T1000 (cell line): ENCODE results near the gene TLE5.
"Not testable (repeated sequence)": the region's sequence is repeated elsewhere in the genome, so short reads cannot be mapped to it uniquely, and the experiment has no call there.

Experiments used
- DNase-seq: peaks from one replicate; lab custom pipeline; 2025; ENCODE audit warnings: mixed read lengths; lab: John Stamatoyannopoulos, UW

TLE5 gene

DNA sequence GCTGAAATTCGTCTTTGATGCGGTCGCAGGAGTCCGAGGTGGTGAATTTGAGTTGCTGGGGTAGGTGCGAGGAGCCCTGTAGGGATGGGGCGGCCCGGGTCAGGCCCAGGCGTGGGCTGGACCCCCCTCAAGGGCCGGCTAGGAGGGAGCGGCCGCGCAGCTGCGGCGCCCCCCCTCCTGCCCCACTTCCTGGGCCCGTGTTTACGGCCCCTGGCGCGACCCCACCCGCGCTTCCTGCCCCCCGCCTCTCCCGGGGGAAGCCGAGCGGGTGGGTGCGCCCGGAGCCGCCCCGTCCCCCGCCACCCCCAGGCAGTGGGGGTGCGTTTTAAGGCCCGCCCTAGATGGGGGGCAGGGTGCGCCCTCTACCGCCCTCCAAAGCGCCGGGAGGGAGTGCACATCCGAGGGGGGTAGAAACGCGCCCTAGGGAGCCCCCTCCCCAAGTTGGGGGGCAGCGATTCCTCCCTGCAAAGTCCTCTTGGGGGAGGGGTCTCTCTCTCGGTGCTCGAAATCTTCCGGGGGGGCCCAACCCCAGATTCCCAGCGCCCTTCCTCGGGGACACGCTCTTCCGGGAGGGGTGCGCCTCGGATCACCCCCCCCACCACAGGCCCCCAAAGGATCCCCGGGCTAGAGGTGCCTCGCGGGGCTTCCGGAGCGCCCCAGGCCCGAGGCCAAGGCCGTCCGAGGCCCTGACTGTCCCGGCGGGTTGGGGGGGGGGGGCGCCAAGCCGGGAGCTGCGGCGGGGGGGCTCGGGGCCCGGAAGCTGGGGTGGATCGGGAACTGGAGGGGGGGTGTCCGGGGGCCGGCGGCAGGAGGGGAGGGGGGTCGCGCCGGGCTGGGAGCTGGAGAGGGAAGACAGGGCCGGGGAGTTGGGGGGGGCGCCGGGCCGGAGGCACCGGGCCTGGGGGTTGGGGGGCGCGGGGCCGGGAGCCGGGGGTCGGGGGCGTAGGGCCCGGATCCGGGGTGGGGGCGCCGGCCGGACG lies 823 bp downstream of the TLE5 start:
- DNase-seq, result no peak

DNA sequence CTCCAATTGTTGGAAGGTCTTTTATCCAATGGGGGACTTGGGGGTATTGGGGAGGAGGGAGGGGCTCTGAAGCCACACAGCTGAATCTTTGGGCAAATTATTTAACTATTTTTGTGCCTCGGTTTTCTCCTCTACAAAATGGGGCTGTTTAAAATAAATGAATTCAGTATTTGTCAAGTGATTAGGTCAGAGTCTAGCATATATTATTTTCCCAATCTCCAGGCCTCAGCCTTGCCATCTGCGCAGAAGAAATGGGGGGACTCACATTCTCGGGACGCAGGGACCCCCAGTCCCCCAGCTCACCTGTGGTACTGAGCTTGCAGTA lies 1.5 kb downstream of the TLE5 start:
- DNase-seq, result no peak

DNA sequence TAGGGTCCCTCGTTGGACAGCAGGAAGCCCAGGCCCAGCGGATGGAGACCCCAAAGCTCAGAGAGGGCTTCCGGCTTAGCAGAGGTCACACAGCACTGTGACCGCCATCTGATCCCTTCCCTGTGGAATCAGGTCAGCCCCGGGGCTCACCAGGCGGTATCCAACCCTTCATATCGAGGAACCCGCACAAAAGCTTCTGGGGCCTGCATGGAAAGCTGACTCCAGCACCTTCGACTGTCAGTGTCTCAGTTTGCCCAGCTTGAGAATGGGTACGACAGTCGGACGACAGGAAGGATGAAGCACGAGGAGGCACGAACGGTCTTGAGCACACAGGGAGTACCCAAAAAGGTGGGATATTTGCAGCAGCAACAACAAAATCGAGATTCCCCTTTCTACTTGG lies 2.6 kb downstream of the TLE5 start:
- DNase-seq, result no peak

DNA sequence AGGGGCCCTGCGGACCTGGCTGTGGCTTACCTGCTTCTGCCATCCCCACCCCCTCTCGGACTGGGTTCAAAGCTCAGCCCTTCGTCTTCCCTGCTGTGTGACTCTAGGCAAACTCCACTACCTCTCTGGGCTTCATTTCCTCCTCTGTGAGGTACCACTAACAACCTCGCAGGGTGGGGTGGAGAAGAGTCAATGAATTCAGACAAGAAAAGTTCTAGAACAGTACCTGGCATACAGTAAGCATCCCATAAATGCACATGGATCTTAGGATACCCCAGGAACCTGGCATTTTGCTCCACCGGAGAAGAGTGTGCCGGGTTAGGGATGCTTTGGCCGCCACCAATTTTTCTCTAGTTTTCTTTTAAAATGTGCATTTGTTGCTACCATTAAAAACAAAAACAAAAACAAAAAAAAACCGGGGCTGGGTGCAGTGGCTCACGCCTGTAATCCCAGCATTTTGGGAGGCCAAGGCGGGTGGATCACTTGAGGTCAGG lies 3.4 kb downstream of the TLE5 start:
- DNase-seq, result no peak

DNA sequence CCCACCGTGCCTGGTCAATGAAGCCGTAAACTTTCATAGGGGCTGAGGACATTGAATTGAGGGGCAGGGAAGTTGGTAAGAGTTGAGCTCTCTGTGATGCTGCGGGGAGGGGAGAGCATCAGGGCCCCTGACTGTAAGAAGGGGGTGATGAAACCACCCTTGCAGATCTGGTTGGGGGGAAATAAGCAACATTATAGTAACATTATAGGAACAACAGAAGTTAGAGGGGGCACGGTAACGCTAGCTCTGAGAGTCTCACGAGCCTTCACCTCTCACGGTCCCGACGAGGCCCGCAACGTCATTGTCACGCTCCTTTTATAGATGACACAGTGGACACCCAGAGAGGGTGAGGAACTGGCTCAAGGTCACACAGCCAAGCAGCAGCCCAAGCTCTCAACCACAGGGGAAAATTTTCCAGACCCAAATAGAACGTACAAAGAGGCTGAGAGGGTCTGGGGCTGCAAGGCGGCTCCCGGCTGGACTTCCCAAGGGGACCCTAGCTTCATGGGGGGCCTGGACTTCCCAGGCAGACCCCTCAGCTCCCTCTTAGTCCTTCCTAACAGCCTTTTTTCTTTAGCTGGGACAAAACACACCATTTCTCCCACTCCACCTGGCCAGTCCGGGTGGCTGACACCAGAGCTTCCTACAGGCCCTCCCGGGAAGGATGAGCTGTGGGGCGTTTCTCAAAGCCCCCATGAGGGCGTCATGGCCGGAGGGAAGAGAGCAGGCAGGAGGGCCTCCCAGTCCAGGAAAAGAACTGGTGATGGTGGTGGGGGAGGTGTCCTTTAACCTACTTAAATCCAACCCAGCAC lies 4.1 kb downstream of the TLE5 start:
- DNase-seq, result no peak

DNA sequence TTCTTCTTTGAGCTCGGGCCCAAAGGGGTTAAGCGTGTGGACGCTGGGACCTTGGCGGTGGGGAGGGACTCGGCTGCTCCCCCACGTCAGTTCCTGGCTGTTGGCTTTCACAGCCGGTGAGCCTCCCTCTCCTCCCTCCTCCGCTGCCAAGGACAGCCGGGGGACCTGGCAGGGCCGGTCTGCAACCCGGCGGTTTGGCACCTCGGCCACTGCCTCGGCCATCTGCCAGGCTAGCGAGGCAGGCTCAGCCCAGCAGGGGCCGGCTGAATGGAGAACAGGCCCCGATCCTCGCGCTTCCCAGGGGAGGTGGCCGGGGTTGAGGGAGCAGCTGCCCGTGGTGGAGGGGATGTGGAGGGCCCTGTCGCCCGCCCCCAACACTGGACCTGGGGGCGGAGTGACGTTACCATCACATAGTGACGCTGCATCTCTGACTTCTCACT lies 5.0 kb downstream of the TLE5 start:
- DNase-seq, result no peak

DNA sequence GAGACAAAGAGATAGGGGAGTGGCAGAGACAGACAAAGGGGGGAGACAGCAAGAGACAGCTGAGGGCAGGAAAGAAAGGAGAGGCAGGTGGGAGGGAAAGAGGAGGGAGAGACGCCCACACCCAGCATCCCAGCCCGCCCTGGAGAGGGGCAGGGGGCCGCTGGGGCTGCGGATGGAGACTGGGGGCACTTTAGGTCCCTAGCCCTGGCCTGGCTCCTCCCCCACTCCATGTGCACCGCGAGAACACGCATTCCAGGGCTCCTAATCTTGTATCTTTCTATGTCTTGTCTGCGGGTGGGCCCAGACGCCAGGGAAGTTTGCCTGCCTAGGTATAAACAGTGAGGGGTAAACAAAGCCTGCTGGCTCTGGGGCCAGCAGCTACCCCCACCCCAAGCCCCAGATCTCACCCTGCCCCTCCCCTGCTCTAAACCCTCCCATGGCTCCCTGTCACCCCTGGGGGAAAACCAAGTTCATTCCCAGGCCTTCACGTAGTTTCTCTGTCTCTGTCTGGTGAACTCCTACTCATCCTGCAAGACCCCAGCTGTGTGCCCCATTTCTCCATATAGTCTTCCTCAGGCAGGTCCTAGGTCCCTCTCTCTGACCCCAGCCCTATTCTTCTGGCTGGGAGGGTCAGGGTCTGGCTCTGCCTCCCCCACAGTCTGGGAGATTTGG lies 5.7 kb downstream of the TLE5 start:
- DNase-seq, result no peak

DNA sequence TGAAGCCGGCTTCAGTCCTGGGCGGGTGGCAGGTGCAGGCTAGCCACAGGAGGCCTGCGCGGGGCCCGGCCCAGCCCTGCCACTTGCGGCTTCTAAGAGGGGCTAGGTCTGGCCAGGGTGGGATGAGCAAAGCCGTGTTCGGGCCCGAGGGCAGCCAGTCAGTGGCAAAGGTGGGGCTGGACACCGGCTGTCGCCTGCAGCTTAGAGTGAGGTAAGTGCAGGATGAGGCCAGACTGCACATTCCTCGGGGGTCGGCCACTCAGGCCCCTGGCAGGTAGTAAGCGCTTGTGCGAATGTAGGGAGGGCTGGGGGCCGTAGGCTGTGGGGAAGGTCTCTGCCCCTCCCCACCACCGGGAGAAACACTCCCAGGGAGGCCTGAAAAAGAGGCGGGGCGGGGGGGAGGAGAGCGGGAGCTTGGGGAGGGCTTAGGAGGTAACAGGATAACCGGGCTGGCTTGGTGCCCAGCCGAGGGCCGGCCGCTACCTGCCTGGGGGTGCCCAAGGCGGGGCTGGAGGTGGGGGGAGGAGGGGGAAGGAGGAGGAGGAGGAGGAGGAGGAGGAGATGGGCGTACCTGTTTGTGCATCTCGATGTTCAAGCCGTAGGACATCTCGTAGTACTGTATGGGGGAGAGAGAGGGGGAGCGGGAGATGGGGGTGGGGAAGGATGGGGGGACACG lies 6.4 kb downstream of the TLE5 start:
- no peak for DNase-seq

DNA sequence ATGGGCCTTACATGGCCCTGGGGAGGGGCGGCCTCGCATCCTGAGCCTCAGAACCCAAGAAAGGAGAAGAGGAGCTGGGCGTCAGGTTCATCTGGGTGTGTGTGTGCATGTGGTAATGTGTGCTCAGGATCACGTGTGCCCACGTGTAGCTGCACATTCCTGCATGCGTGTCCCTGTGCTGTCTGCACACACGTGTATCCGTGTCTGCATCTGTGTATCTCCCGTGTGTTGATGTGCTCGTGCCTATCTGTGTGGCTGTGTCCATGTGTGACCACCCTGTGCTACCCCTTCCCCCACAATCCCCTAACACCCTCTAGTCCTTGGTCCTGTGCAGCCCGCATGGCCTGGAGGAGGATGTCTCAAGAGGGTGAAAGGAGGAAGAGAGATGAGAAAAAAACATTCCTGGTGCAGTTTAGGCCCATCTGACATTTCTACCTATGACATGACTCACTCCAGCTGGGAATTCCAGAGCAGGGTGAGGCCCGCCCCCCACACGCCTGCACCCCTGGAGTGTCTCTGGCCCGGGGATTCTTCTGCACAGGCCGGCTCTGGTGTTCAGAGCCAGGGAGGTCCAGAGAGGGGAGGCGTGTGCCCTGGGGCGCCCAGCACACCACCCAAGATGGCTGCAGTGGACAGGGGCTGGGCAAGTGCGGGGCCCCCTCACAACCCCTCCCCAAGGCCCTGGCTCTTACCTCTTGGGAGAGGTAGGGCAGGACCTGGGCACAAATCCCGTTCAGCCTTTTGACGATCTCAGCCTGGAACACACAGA lies 7.1 kb downstream of the TLE5 start:
- DNase-seq, result no peak

DNA sequence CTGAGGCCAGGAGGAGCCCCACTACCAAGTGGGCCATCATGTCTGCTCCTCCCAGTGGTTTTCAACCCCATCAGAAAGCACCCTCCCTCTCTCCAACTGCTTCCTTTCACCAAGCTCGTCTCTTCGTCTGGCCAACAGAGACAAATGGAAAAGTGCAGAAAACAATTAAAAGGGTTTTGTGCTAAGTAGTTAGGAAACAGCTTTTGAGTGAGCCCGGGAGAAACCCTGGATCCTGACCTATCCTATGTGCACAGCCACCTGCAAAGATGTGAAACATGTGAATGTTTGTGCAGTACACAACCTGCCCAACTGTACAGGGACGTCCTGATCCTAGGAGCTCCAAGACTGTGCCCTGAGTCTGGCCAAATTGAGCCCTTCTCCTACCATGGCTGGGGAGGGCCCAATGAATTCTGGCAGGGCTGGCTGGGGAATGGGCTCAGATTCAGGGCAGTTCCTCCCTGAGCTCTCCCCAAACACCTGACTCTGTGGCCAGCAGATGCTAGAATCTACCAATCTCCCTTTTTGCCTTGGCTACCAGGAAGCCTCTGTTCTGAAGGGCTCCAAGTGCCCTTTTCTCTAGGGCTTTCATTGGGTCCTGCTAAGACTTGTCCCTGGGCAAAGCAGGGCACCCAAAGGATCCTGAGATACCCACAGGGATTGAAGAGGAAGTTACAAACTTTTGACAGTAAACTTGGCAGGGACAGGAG lies 7.9 kb downstream of the TLE5 start:
- no peak for DNase-seq

DNA sequence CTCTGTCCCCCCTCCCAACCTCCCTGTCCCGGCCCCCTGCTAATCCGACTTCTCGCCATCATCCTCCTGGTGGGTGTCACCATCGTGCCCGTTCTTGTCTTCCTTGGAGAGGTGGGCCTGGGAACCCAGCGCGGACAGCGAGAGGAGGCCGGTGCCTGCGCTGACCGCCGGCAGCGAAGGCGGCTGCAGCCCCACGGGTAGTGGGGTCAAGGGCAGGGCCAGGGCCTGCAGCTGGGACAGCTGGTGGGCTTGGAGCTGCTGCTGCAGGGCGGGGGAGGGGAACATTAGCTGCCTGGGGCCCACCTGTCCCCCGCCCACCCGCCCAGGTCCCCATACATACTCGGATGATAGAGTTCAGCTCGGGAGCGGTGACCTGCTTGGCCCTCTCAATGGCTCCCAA lies 8.5 kb downstream of the TLE5 start:
- no peak for DNase-seq

DNA sequence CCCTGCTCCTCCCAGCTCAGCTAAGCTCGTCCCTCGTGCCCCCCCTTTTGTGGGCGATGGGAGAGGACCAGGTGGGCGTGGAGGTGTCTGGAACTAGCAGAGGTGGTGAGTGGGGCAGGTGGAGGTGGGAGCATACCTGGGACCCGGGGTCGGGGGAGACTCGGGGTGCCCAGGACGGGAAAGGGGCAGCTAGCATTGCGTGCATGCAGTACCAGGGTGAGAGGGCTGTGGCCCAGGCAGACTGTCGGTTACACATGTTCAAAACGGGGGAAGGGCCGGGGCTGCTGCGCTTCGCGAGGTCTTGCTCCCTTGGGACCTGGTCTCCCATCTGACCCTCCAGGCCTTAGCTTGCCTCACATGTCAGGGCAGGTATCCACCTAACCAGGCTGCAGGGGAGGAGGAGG lies 9.1 kb downstream of the TLE5 start:
- DNase-seq, result no peak

DNA sequence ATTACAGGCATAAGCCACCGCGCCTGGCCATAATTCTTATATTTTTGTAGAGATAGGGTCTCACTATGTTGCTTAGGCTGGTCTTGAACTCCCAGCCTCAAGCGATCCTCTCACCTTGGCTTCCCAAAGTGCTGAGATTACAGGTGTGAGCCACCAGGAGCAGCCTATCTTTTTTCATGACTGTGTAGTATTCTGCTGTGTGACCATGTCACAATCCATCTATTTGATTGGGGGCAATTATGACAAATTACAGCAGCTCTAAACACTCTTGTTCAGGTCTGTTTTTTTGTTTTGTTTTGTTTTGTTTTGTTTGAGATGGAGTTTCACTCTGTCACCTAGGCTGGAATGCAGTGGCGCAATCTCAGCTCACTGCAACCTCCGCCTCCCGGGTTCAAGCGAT lies 12.3 kb downstream of the TLE5 start:
- DNase-seq, result not testable (repeated sequence)

DNA sequence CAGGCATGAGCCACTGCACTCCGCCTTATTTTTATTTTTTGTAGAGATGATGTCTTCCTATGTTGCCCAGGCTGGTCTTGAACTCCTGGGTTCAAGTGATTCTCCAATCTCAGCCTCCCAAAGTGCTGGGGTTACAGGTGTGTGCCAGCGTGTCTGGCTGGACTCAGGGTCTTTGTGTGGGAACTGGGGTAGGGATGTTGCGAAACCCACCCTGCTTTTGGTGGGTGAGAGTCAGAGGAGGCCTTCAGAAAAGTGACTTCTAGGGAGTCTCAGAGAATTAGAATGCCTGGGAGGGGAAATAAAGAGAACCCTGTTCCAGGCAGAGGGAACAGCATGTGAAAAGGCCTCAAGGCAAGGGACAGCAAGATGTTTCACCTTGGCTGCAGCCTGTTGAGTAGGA lies 13.2 kb downstream of the TLE5 start:
- no peak for DNase-seq

DNA sequence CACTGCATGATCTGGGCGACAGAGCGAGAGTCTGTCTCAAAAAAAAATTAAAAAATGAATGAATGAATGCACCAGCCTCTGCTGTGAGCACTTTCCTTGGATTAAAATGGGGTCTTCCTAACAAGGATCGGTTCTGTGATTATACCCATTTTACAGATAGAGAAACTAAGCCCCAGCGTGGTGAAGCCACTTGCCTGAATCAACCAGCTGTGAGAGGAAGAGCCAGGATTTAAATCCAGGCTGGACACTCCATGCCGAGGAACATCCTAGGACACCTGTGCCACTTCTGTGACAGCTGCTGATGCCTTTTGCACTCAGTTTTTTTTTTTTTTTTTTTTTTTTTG lies 14.1 kb downstream of the TLE5 start:
- no peak for DNase-seq

DNA sequence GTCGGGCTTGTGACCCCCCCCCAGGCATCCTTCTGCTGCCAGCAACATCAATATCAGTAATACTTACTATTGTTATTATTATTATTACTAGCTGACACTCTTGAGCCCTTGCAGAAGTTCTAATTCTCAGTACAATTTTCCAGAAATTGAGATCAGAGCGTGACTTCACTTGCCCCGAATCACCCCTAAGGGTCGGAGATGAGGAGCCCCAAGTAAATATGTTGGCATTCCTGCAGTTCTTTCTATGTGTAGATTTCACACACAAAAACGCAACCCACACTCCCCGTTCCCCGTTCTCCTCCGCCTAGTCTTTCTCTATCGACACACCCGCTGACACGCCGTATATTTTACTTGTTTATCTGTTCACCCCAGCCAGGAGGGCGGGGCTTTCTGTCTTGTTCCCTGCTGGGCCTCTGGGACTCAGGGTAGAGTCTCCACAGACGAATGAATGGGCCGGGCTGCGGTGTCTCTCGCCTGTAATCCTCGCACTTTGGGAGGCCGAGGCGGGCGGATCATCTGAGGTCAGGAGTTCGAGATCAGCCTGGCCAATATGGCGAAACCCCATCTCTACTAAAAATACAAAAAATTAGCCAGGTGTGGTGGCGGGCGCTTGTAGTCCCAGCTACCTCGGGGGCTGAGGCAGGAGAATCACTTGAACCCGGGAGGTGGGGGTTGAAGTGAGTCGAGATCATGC lies 14.7 kb downstream of the TLE5 start:
- DNase-seq, result peak; percentile 21

DNA sequence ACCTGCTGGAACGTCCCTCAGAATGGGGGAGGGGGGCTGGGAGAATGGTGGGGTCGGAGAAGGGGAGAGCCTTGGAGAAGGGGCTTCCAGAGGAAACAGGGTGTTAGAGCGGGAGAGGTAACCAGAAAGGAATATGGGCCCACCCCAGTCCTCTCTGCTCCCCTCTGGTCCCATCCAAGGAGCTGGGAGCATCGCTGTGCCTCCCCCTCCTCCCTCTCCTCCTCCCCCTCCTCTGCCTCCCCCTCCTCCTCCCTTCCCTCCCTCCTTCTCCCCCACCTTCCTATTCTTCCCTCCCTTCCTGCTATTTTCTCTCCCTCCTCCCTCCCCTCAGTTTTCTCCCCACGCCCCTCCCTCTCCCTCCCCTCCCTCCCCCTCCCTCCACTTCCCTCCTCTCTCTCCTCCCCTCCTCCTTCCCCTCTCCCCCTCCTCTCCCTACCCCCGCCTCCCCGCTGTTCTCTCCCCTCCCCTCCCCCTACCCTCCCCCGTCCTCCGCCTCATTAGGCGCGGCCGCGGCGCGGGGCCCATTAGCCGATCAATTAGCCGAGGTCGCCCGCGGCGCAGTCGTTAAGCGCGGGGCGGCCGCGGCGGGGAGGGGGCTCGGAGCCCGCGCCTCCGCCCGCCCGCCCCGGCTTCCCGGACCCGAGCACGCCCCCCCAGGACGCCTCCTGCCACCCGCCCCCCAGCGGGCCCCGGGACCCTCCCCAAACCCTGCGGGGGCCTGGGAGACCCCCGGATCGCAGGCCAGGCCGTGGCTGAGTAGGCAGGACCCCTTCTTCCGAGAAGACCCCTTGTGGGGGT lies 15.4 kb downstream of the TLE5 start:
- no peak for DNase-seq

DNA sequence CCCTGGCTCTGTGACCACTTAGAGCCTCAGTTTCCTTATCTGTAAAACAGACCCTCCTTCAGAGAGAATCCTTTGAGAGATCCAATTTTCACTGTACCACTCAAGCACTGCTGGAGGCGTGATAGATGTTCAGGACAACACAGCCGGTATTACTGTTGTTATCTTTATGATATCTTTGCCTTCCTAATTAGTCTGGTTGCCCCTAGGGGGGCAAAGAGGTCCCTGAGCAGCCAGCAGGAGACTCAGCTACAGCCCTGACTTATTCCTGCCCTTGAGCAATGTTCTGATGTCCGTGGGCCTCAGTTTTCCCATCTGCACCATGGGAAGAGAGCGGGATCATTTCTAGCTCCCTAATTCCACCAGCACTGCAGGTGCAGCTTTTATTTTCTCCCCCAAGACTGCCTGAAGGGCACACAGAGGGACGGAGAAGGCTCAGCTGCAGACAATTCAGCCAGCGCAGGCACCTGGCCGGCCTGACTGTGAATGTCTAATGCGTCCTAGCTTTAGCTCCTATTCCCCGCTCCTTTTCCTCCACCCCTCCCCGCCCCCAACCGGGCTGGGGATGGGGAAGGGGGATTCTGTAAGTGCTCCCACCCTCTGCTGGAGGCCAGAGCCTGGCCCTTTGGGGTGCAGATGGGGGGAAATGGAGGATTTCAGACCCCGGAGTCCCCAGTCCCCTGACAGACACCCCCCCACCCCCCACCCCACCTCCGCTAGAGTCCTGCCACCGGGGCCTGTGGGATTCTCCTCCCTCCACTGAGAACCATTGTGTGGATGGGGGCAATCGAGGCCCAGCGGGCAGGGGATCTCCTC lies 16.2 kb downstream of the TLE5 start:
- DNase-seq, result no peak
